Left kidney (tissue), 8 donors: ENCODE measurements around the gene NME7. TPM values are rescaled to one million over a fixed set of nuclear protein-coding genes. Genes with fewer than 3 reads are reported as not detected.
"Not testable (repeated sequence)": the region's sequence is repeated elsewhere in the genome, so short reads cannot be mapped to it uniquely, and the experiment has no call there.

ENCODE experiments used
- DNase-seq: peaks from one replicate; pipeline ENCODE4 v3.0.0-alpha.2; 2013
- long read RNA-seq, 8 donors: transcript quantifications; one replicate each; lab custom pipeline, GENCODE V29; 2026
- polyA plus RNA-seq: library from polyadenylated mRNA; unstranded; fragments of 120-200 nt; gene quantifications from one replicate; pipeline ENCODE4 v1.2.1, GENCODE V29; 2013; ENCODE audit not compliant: insufficient read length

Gene NME7
- 103 TPM for polyA plus RNA-seq
- long read RNA-seq, donor 1, transcript NME7-201 (12 exons, 1,642 nt): major isoform, 7 of 13 reads
- long read RNA-seq, donor 1, partial matches to known transcripts: 5 of 13 reads
- long read RNA-seq, donor 1, other reads (novel, unspliced or antisense): 0 of 13 reads
- long read RNA-seq, donor 2, transcript NME7-201 (12 exons, 1,642 nt): major isoform, 11 of 12 reads
- long read RNA-seq, donor 2, partial matches to known transcripts: 0 of 12 reads
- long read RNA-seq, donor 2, other reads (novel, unspliced or antisense): 0 of 12 reads
- long read RNA-seq, donor 3, partial matches to known transcripts: 9 of 12 reads
- long read RNA-seq, donor 3, other reads (novel, unspliced or antisense): 0 of 12 reads
- long read RNA-seq, donor 4, partial matches to known transcripts: 0 of 1 reads
- long read RNA-seq, donor 4, other reads (novel, unspliced or antisense): 0 of 1 reads
- long read RNA-seq, donor 5, transcript NME7-201 (12 exons, 1,642 nt): major isoform, 16 of 54 reads
- long read RNA-seq, donor 5, partial matches to known transcripts: 37 of 54 reads
- long read RNA-seq, donor 5, other reads (novel, unspliced or antisense): 0 of 54 reads
- long read RNA-seq, donor 6, transcript NME7-201 (12 exons, 1,642 nt): major isoform, 9 of 22 reads
- long read RNA-seq, donor 6, partial matches to known transcripts: 11 of 22 reads
- long read RNA-seq, donor 6, other reads (novel, unspliced or antisense): 0 of 22 reads
- long read RNA-seq, donor 7, full-length matches to known transcripts: 16 of 26 reads
- long read RNA-seq, donor 7, partial matches to known transcripts: 10 of 26 reads
- long read RNA-seq, donor 7, other reads (novel, unspliced or antisense): 0 of 26 reads
- long read RNA-seq, donor 8, transcript NME7-201 (12 exons, 1,642 nt): major isoform, 6 of 33 reads
- long read RNA-seq, donor 8, partial matches to known transcripts: 22 of 33 reads
- long read RNA-seq, donor 8, other reads (novel, unspliced or antisense): 5 of 33 reads

GRCh38 chr1:169367686-169368405 lies at the start of gene NME7, which contains the start of gene BLZF1:
TSS of gene NME7 (minus strand) at chr1:169367797. CDS start at chr1:169367710, 87 bp downstream.
TSS of gene BLZF1 (plus strand) at chr1:169368195. CDS start at chr1:169369523, 1,328 bp downstream.
- peak; percentile 97 for DNase-seq

- no peak for DNase-seq
Observed at GRCh38 chr1:169414952-169415351, 47.4 kb upstream of the NME7 start.

GRCh38 chr1:169408340-169408739 lies 40.7 kb upstream of the NME7 start:
- DNase-seq: not testable (repeated sequence)

GRCh38 chr1:169402578-169402977 lies 35.0 kb upstream of the NME7 start:
- not testable (repeated sequence) for DNase-seq

- DNase-seq: no peak
Observed at GRCh38 chr1:169395955-169396354, 28.4 kb upstream of the NME7 start.

- DNase-seq: no peak
Observed at GRCh38 chr1:169392406-169392805, 24.8 kb upstream of the NME7 start.

GRCh38 chr1:169390303-169390702 lies 22.7 kb upstream of the NME7 start:
- DNase-seq: no peak

GRCh38 chr1:169387399-169387798 lies 19.8 kb upstream of the NME7 start:
- DNase-seq: no peak

- DNase-seq: no peak
Observed at GRCh38 chr1:169383449-169383848, 15.9 kb upstream of the NME7 start.

GRCh38 chr1:169381162-169381561 lies 13.6 kb upstream of the NME7 start:
- no peak for DNase-seq

GRCh38 chr1:169371404-169371803 lies 3.8 kb upstream of the NME7 start:
- no peak for DNase-seq

GRCh38 chr1:169368406-169368769 lies 791 bp upstream of the NME7 start:
- no peak for DNase-seq

GRCh38 chr1:169367096-169367685 lies 406 bp downstream of the NME7 start:
- no peak for DNase-seq

- no peak for DNase-seq
Observed at GRCh38 chr1:169364948-169365347, 2.6 kb downstream of the NME7 start.

- no peak for DNase-seq
Observed at GRCh38 chr1:169363046-169363730, 4.4 kb downstream of the NME7 start.

- no peak for DNase-seq
Observed at GRCh38 chr1:169361281-169361680, 6.3 kb downstream of the NME7 start.

GRCh38 chr1:169360415-169360814 lies 7.2 kb downstream of the NME7 start:
- no peak for DNase-seq

- DNase-seq: peak; percentile 60
Observed at GRCh38 chr1:169348383-169349036, 19.1 kb downstream of the NME7 start.

GRCh38 chr1:169347688-169348382 lies 19.8 kb downstream of the NME7 start:
- no peak for DNase-seq
